NCI-H446 (cell line): ENCODE measurements around the gene EEFSEC.
A peak's percentile ranks its signal among the peaks of the same experiment; 100 is the strongest.

Experiments used
- DNase-seq, 2 experiments: peaks; one replicate each; lab custom pipeline; 2025; lab: John Stamatoyannopoulos, UW

The EEFSEC gene

DNA sequence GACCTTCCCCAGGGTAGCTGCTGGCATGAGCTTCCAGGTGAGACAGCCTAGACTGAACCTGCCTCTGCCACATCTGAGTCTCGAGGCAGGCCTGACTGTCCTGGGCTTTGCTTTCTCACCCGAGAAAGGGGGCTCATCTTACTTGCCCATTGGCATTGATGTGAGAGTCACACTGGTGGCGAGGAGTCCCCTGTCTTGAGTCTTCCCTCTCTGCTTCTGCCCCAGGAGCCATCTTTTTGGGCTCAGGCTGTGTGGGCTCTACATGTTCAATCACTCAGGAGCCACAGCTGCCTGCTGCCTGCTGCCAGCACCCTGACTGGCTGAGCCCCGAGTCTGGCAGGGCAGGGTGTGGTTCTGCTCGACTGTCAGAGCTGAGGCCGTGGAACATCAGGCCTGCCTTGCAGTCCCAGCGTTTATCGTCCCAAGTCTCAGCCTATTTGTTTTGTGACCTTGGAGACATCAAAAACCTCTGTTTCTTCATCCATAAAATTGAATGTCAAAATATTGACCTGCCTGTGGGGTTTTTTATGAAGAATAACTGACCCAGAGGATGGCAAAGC lies 180.9 kb downstream of the EEFSEC start:
- DNase-seq = no peak

DNA sequence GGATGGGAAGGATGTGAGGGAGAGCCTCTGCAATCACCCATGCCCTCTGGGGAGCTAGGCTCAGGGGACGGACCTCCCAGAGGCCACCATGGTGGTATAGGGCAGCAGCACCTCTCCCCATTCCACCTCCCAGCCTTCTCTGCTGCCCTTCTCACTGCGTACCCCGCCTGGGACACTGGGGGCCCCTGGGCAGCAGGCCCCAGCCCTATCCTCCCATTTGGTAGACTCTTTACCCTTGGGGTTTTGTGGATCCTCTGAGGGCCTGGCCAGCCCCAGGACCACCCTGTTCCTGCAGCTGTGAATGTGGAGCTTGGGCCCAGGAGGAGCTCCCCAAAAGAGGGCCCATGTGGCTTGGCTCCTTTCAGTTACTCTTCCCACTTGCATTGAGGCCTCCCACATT lies 181.5 kb downstream of the EEFSEC start:
- no peak for DNase-seq

DNA sequence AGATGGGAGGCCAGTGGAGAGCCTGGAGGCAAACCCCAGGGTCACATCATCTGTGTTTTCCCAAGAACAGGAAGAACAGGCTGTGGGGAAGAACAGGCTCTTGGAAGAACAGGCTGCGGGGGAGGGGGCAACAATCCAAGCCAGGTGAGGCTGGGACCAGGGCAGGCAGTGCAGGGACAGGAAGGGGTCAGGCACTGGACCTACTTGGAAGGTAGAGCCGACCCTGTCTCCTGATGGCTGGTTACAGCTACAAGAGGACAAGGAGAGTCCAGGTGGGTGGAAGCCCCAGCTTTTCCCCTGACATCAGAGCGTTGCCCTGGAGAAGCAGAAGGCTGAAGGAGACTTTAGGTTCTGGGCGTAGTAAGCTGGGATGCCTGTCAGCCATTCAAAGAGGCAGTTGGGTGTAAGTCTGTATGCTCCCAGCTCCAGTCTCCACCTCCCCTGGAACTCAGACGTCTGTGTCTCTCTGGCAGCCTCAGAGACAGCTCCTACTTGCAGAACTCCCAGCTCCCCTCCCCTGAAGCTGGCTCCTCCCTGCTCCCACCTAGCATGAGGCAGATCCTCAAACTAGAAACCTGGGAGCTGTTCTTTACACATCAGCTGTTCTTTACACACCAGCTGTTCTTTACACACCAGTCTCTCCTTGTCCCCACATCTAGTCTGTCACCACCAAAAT lies 182.5 kb downstream of the EEFSEC start:
- no peak for DNase-seq

DNA sequence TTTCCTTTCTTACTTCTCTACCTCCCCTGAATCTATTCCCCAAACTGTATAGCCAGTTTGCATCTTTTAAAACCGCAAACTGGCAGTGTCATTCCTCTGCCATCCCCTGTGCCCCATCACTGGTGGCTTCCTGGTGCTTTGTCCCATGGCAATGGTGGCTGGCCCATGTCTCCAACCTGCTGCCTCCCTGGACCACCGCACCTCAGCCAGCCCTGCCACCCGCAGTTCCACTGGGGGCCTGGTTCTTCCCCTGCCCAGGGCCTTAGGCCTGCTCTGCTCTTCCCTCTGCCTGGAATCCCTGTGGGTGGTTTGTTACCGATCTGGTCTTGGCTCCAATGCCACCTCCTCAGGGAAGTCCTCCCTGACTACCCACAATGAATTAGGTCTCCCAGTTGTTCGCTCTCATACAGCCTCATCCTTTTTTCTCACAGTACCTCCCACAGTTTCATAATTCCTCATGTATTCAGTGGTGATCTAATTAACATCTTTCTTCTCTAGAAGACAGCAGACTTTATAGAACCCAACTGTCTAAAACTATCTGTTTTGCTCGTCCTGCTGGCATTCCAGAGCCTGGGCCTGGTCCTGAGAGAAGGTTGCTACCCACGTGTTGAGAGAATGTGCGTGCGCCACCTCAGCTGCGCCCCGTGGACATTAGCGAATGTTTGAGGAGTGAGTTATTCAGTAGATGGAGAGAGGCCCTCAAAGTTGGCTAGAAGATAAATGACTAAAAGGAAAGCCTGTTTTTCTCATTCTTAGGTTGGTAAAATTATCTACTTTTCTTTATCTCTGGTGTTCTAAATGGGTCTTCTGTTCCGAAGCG lies 183.3 kb downstream of the EEFSEC start:
- DNase-seq = no peak

DNA sequence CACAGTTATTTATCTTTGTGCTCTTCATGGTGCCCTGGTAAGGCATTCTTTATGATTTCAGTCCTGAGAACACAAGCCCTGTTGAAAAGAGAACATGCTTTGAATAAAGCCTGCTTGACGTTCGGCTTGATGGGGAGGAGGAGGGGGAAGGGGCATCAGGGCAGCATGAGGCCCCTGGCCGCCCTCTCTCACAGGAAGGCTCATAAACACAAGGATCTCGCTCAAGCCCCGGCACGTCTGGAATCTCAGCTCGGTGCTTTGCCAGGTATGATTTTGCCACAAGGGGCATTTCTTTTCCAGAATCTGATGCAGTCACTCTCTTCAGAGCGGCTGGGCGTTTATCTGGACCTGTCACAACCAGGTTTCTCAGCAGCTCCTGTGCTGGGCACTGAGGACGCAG lies 184.0 kb downstream of the EEFSEC start:
- no peak for DNase-seq

DNA sequence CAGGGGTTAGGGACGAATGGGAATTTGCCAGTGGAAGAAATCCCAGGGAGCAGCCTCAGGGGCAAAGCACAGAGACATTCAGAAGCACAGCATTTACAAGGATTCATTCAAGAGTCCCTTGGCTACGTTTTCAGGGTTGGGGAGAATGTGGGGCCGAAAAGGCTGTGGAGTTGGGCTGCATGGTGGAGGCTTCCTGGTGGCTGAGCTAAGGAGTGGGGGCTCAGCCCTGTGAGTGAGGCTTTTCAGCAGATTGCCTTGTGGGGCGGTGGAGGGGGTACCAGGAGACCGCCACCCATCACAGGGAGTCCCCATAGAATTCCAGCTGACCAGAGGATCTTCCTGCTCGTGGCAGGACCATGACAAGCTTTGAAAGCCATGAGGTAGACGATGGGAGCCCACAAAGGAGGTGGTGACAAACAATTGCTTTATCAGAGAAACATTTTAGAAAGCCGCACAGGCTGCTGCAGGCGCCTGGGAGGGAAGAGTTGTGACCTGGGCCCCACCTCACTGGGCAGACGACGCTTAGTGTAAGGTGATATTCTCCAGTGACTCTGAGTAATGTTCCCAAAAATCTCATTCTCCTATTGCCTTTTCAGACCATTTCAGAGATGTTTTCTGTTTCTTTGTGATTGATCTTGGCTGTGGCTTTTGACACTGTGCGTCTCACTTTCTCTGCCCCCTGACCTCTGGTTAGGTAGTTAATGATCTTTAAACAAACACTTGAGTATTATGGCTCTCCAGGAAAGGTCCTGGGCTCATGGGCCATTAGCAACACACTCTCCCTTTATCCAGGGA lies 185.5 kb downstream of the EEFSEC start:
- DNase-seq = no peak

DNA sequence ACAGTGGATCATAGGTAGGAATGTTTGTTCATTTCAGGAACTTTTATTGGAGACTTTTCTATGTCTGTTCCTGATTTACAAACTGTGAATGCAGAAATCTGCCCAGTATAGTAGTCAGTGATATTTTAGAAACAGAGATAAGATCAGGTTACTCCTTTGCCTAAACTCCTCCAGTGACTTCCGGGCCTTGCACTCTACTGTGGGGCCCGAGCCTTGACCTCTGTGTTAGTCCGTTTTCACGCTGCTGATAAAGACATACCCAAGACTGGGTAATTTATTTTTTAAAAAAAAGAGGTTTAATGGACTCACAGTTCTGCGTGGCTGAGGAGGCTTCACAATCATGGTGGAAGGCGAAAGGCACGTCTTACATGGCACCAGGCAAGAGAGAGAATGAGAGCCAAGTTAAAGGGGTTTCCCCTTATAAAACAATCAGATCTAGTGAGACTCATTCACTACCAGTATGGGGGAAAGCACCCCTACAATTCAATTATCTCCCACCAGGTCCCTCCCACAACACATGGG lies 186.3 kb downstream of the EEFSEC start:
- DNase-seq = no peak

DNA sequence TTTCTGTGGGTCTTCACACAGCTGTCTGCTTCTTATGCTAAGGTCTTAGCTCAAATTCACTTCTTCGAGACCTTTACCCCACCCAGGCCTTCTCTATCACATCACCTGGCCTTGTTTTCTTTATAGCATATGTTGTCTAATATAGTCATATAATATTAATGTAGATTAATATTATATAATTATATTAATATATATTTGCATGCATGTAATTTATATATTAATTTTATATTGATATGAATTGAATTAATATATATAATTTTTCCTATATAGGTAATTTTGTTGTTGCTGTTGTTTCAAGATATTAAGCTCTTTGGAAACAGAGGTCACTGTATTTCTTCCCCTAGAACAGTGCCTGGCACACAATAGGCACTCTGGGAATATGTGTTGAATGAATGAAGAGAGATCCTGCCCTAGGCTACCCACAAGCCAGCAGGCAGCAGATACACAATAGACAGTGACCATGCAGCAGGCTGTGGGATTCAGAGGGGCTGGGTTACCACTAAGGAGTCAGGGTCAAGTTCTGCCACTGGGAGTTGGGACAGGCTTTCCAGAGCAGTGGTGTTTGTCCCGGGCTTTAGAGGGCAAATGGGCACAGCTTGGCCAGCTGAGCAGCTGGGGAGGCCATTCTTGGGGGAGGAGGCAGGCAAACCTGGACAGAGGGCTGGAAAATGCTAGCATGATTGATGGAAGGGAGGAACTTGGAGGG lies 187.1 kb downstream of the EEFSEC start:
- DNase-seq = no peak

DNA sequence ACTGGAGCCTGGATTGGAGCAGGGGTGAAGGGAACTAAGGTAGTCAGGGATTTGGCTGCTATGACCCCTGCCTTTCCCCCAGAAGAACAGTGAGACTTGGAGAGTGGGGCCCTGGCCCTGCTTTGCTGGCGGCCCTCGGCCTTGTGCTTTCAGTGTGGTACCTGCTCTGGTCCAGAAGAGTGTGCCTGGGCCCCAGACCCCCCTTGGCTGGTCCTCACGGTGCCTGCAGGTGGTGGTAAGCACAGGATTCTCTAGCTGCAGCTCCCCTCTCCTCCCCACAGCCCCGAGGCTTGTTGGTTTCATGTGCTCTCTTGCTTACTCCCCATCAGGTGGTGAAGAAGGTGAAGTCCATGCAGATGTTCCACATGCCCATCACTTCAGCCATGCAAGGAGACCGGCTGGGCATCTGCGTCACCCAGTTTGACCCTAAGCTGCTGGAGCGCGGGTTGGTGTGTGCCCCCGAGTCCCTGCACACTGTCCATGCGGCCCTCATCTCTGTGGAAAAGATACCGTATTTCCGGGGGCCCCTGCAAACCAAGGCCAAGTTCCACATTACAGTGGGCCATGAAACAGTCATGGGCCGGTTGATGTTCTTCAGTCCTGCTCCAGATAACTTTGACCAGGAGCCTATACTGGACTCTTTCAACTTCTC lies 187.7 kb downstream of the EEFSEC start:
- no peak for DNase-seq

DNA sequence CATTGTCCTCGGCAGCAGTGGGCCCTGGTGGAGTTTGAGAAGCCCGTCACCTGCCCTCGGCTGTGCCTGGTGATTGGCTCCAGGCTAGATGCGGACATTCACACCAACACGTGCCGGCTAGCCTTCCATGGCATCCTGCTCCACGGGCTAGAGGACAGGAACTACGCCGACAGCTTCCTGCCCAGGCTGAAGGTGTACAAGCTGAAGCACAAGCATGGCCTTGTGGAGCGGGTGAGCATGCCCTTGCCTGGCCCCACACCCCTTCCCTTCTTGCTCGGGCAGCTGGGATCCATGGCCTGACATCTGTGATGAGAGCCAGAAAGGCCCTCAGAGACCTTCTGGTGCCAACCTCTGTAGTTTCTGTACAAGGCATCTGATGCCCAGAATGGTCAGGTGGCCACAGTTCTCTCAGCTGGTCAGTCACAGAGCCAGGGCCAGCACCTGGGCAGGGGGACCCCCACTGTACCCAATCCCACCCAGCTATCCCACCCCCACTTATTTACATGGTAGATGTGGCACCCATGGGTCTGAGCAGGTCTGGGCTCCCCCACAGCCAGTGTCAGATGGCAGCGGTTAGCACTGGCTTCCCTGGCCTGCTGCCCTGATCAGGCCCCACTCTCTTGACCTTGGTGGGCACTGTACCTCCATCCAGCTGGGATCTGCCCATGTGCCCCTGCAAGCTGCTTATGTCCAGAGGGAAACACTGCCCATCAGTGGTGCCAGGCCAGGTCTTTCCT lies 188.5 kb downstream of the EEFSEC start:
- DNase-seq = no peak

DNA sequence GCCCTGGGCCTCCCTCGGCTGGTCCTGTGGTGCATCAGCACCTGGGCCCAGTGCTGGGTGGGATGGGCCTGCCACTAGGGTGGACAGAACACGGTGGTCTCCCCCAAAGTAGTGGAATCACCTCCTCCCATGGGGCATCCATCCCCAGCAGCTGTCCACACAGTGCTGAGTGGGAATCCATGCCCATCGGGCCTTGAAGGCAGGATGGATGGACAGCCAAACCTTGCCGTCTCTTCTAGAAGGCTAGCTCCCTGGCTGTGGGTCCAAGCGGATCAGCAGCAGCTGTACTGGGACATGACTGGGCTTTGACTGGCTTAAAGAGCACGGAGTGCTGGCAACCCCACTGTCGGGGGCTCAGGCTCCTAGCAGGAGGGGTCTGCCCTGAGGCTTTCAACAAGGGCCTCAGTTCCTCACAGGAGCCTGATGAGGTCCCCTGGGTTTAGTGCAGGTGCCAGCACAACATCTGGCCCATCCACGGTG lies 189.5 kb downstream of the EEFSEC start:
- no peak for DNase-seq

DNA sequence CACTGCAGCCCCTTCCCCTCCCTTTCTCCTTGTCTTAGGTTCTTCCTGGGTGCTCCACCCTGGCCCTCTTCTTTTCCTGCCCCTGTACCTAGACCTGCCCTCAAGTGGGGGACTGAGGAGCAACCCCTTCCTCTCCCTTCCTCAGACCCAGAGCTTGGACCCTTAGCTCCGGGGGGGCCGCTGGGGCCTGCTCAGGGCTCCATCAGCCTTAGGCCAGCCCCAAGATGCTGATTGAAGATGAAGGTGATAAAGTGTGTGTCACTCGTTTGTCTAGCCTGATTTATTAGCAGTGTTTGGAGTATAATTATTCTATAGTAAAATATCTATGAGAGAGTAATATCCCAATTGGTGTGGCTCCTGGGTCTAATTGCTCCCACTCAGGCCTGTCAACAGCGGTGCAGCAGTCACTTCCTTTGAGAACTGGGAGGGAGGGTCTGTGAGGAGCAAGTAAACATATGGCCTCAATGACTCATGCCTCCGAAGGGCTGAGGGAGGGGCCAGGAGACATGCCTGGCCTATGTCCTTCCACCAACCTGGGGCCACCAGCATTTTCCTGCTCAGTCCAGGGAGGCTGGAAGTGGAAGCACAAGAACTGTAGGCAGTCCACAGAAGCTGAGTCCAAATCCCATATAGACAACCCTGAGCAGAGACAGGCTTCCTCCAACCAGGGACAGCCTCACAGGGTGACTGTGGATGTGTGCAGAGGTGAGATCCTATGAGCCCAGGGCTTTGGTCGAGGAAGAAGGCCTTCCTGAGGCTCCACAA lies 190.2 kb downstream of the EEFSEC start:
- peak in 1 of 2 experiments; percentile 58 for DNase-seq

DNA sequence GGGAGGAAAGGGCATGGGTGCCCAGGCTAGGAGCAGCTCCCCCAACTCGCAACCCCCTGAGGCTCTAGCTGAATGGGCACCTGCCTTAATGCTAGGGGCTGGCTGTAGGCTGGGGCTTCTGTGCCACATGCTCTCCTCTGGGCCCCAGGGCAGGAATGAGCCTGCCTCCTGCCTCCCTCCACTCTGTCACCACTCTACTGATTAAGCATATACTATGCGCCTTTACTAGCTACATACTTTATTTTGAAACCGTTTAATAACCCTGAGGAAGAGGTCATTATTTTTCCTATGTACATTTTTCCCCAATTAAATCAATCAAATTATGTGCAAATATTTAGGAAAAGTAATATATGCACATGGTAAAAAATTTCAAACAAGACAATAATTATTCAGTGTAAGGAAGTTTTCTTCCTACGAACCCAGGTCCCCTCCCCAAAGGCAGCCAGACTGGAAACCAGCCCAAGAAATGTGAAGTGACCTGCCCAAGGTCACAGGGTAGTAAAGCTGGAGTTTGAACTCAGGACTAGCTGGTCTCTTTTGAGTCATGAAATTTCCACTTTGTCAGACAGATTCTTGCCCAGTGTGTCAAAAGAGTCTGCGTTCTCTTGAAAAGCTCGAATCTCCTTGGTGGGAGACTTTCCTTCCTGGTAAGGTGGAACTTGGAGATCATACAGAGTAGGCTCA lies 190.9 kb downstream of the EEFSEC start:
- no peak for DNase-seq

DNA sequence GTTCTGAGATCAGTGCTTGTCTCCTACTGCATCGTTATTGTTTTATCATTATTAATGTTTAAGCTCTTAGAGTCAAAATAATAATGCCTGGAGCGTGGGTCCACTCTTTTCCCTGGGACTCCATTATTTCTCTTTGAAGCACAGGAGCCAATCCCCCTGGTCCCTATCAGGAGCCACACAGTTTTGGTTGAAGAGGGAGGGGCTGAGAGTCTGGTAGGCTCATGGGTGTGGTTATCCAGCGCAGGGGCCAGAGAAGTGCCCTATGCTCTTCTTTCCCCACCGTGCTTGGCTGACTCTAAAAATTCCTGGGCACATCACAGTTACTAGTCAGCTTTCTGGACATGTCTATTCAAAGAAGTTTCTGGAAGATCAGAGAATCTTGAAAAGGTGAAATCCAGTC lies 191.9 kb downstream of the EEFSEC start:
- no peak for DNase-seq

DNA sequence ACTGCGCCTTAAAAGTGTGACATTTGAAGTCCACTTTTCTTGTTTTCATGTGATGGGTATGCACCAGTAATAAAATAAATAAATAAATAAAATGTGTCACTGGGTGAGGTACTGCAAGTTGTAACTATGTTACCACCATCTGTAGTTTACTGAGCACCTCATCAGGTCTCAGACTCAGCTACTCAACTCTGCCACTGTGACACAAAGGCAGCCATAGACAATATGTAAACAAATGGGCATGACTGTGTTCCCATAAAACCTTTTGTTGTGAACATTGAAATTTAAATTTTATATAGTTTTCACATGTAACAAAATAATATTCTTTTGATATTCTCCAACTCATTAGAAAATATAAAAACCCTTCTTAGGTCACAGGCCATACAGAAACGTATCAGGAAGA lies 193.3 kb downstream of the EEFSEC start:
- DNase-seq = no peak

DNA sequence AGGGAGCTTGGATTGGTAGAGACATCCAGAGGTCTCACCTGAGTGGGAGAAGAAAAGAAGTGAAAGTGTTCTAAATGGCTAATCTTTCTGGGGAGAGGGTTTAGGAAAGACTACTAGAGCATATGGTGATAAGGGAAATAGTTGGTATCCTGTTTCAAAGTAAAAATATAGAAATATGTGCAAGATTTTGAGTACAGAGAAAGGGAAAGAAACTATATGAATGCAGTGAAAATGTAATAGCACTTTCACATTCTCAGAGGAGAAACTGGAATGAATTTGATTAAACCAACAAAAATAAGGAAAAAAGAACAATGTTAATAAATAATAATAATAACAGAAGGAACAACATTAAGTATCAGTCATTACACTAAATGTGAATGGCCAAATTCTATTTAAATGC lies 194.0 kb downstream of the EEFSEC start:
- DNase-seq = no peak

DNA sequence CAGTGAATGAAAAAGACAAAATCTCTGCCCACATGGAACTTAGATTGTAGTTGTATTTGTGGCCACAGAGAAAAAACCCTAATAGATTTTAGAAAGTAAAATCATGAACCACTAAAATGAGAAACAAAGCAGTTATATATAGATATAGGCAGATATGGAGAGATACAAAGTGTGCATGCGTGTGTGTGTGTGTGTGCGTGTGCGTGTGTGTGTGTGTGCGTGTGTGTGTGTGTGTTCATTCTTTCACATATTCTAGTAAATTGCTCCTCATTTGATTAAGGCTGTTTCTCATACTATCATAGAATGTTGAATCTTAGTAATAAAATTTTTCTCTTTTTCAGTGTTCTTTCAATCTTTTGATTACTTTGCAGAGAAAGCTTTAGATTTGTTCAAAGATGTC lies 194.8 kb downstream of the EEFSEC start:
- no peak for DNase-seq

DNA sequence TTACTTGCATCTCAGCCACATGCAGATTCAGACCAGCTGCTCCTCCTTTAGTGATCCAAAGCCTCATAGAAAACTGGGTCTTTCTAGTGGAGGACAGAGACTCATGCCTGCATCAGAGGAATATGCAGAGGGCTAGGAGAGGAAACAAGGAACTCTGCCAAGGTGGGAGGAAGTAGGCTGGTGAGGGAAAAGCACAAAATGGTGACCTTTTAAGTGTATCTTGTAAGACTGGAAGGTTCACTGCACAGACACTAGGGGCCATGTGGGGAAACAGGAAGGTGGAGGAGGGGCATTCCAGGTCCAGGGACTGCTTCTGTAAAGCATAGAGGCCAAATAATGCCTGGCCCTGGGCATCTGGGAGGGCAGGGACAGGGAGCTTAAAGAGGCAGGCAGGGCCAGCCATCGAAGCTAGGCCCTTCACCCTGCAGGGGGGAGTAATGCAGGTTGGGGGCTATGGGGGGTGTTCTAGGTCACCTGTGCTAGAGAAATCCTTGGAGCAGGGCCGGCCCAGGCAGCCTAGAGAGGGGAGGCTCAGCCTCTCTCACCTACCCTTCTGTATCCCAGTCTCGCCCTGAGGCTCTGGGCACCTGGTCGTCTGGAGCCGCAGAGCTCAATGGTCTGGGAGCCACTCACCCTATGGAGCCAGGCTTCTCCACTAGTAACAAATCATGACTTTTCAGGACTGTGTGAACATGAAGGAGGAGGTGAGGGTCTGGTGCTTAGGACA lies 195.7 kb downstream of the EEFSEC start:
- DNase-seq = no peak
